Endothelial cell of umbilical vein (primary cell): ENCODE measurements around the gene HLA-DMA. TPM values are rescaled to one million over a fixed set of nuclear protein-coding genes. Genes with fewer than 3 reads are reported as not detected.

Experiments
- BruUV-seq: library from RNA; stranded (reverse); fragments of 400-500 nt; replicated peaks from 2 replicates; lab custom pipeline; 2021; lab: Mats Ljungman, UMichigan
- CTCF ChIA-PET: fragments of 300-600, 350-600 bp; sonication (Branson Sonifier 250); formaldehyde crosslinking; loops from one replicate; lab custom pipeline; 2021; ENCODE audit warnings: antibody characterized with exemption, inconsistent platforms; lab: Charles Lee
- POLR2A ChIA-PET: fragments of 300-600, 350-600 bp; sonication (Branson Sonifier 250); formaldehyde crosslinking; loops from one replicate; lab custom pipeline; 2021; ENCODE audit warnings: antibody characterized with exemption, inconsistent platforms; lab: Charles Lee
- DNase-seq: peaks from one replicate; pipeline ENCODE4 v3.0.0-alpha.2; 2011; ENCODE audit warnings: low read depth, low spot score
- FAIRE-seq: peaks from 2 replicates; lab custom pipeline; 2011; peaks lifted over from hg19 to GRCh38; lab: Jason Lieb, UNC
- H2AFZ ChIP-seq: 2 replicates; pipeline ENCODE4 v1.6.0; 2012; ENCODE audit warnings: low read depth, low read length, control low read depth, inconsistent platforms
- H3K27ac ChIP-seq: 2 replicates; pipeline ENCODE4 v1.5.1; 2011; ENCODE audit warnings: low read depth, mild to moderate bottlenecking, control low read depth, low read length, moderate library complexity; ENCODE audit not compliant: insufficient read depth
- H3K27me3 ChIP-seq, 2 experiments: 2 replicates each; pipeline versions ENCODE4 v1.6.0 to v1.6.1; 2011; ENCODE audit warnings: low read length in 2 of 2, mixed read lengths in 1 of 2; ENCODE audit not compliant: control insufficient read depth in 2 of 2, insufficient read depth in 2 of 2
- H3K36me3 ChIP-seq, 2 experiments: 2 replicates in 1 of 2; 3 replicates in 1 of 2; pipeline ENCODE4 v1.5.1; 2011; ENCODE audit warnings: low read length in 2 of 2, mild to moderate bottlenecking in 1 of 2, moderate library complexity in 1 of 2; ENCODE audit not compliant: control insufficient read depth in 2 of 2, insufficient read depth in 2 of 2; ENCODE audit errors: extremely low read depth in 1 of 2
- H3K4me1 ChIP-seq: 3 replicates; pipeline ENCODE4 v1.5.1; 2011; ENCODE audit warnings: mild to moderate bottlenecking, low read length; ENCODE audit not compliant: control insufficient read depth, insufficient read depth; ENCODE audit errors: extremely low read depth
- H3K4me2 ChIP-seq: 2 replicates; pipeline ENCODE4 v1.6.1; 2011; ENCODE audit warnings: low read length, control low read depth, mixed read lengths; ENCODE audit not compliant: insufficient read depth
- H3K4me3 ChIP-seq, 3 experiments: fragments of 200-600 bp in 1 of 3; sonication (generic), shearing (Covaris generic) in 1 of 3; replicated peaks in 1 of 3; 2 replicates each; pipeline ENCODE4 v1.5.1; 2011 to 2016; ENCODE audit warnings: control low read depth in 3 of 3, low read length in 3 of 3, mild to moderate bottlenecking in 2 of 3, inconsistent platforms in 1 of 3, low read depth in 1 of 3, moderate library complexity in 1 of 3; ENCODE audit not compliant: insufficient read depth in 1 of 3
- H3K79me2 ChIP-seq: 2 replicates; pipeline ENCODE4 v1.6.0; 2012; ENCODE audit warnings: low read length, inconsistent platforms; ENCODE audit not compliant: control insufficient read depth, insufficient read depth
- H3K9ac ChIP-seq: replicated peaks from 2 replicates; pipeline ENCODE3; 2011; ENCODE audit warnings: low read length, control low read depth; ENCODE audit not compliant: insufficient read depth; ENCODE audit errors: extremely low read depth
- H3K9me1 ChIP-seq: replicated peaks from 3 replicates; pipeline ENCODE4 v1.6.0; 2011; ENCODE audit warnings: mild to moderate bottlenecking, low read length; ENCODE audit not compliant: control insufficient read depth, insufficient read depth; ENCODE audit errors: extremely low read depth
- H3K9me3 ChIP-seq: replicated peaks from 2 replicates; pipeline ENCODE4 v1.5.1; 2012; ENCODE audit warnings: low read length, inconsistent platforms; ENCODE audit not compliant: control insufficient read depth, insufficient read depth
- H4K20me1 ChIP-seq: replicated peaks from 2 replicates; pipeline ENCODE3; 2011; ENCODE audit warnings: mild to moderate bottlenecking, low read length; ENCODE audit not compliant: control insufficient read depth, insufficient read depth; ENCODE audit errors: extremely low read depth
- EZH2 ChIP-seq: IDR thresholded peaks from 2 replicates; pipeline ENCODE4 v1.6.1; 2012; ENCODE audit warnings: borderline replicate concordance, low read depth, mild to moderate bottlenecking, moderate library complexity, low read length, inconsistent platforms; ENCODE audit not compliant: severe bottlenecking
- FOS ChIP-seq: IDR thresholded peaks from 2 replicates; pipeline ENCODE4 v1.6.1; 2011; ENCODE audit warnings: mild to moderate bottlenecking, low read length, moderate library complexity, borderline replicate concordance; ENCODE audit not compliant: insufficient read depth
- GATA2 ChIP-seq: IDR thresholded peaks from 2 replicates; pipeline ENCODE4 v1.7.0; 2011; ENCODE audit warnings: low read depth, mild to moderate bottlenecking, moderate library complexity, mixed read lengths, low read length; ENCODE audit not compliant: insufficient read length, insufficient read depth
- JUN ChIP-seq: IDR thresholded peaks from 2 replicates; pipeline ENCODE4 v1.6.1; 2011; ENCODE audit warnings: borderline replicate concordance, low read depth; ENCODE audit not compliant: insufficient read length, insufficient read depth
- MYC ChIP-seq: IDR thresholded peaks from one replicate; pipeline ENCODE4 v1.6.1; 2011; ENCODE audit warnings: mild to moderate bottlenecking, low read depth, low read length
- POLR2A ChIP-seq: IDR thresholded peaks from 2 replicates; pipeline ENCODE4 v1.6.1; 2012; ENCODE audit warnings: low read depth, mild to moderate bottlenecking, control low read depth, low read length
- POLR2AphosphoS5 ChIP-seq: IDR thresholded peaks from 2 replicates; pipeline ENCODE4 v1.6.1; 2012; ENCODE audit warnings: low read depth, mild to moderate bottlenecking, control low read depth, low read length, moderate library complexity; ENCODE audit not compliant: insufficient read depth
- dilution Hi-C: fragments of 300-500 bp; cut with MboI; formaldehyde crosslinking; loops from one replicate; pipeline ENCODE4 v1.15.0; 2019; ENCODE audit warnings: low sequenced_read_pairs; ENCODE audit not compliant: extremely low pct_ligation_motif_present
- intact Hi-C: fragments of 100-400 bp; cut with micrococcal nuclease; formaldehyde crosslinking; loops from one replicate; pipeline ENCODE4 v1.10.0; 2022
- polyA plus RNA-seq, 4 experiments: library from polyadenylated mRNA; depleted of rRNA in 3 of 4; stranded (reverse) in 3 of 4; unstranded in 1 of 4; fragments of >200 nt; gene quantifications; 2 replicates each; pipeline versions ENCODE4 v1.2.1 to v1.2.3, GENCODE V29; 2011 to 2012; ENCODE audit warnings: missing spikeins in 1 of 4
- total RNA-seq: library from RNA; stranded (reverse); gene quantifications from 2 replicates; pipeline ENCODE4 v1.2.3, GENCODE V29; 2021
- TF ChIP-seq, protein P1 (sequence below): IDR thresholded peaks from 2 replicates; pipeline ENCODE4 v1.6.1; 2011; ENCODE audit not compliant: insufficient read depth, insufficient read length
- TF ChIP-seq, protein P2 (sequence below), 2 donors: IDR thresholded peaks; 1 replicate in 1 of 2; 2 replicates in 1 of 2; pipeline ENCODE4 v1.5.1; 2011; ENCODE audit warnings: low read length in 2 of 2, mild to moderate bottlenecking in 2 of 2, moderate library complexity in 2 of 2, control low read depth in 1 of 2, inconsistent platforms in 1 of 2, low read depth in 1 of 2; ENCODE audit not compliant: insufficient read depth in 1 of 2; ENCODE audit errors: extremely low read depth in 1 of 2

The HLA-DMA gene
- total and polyA plus RNA-seq, 2 donors (not counting 3 experiments of a cell fraction or from before 2014, with no cell fraction given), result 1.2 to 7.7 TPM

DNA sequence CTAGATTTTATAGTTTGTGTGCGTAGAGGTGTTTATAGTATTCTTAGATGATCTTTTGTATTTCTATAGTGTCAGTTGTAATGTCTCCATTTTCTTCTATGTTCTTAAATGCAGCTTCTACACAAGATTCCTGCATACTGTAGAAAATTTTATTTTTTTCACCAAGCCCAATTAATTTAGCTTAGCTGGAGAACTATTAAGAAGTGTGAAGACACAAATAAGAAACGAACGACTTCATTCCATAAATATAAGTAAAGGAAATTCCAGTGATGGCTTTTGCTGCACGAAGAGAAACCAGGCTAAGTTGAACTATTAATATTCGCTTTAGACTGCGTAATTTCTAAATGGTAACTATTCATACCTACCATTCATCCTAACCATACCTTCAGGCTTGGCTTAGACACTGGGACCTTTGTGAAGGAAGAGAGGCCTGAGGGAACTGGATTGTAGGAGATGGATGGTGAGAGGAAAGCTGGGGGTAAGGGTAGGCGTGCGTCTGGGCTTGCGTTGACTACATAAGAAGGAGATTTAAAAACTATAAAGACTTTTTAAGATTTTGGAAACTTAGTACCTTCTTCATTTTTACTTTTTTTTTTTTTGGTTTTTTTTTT is 40.6 kb upstream of the HLA-DMA start:
- Histone ChIP-seq H3K9me1 (no peaks in the 10 kb centered on the region), H2AFZ (no peak overlapping the region), H3K36me3 (no peaks in the 10 kb centered on the region), H3K9me3 (no peaks in the 10 kb centered on the region), H3K27me3 (peaks cover 4 to 11% of the 10 kb centered on the region in 2 experiments), H4K20me1 (no peaks in the 10 kb centered on the region), H3K4me1 (peaks cover 11% of the 10 kb centered on the region), H3K9ac (no peak overlapping the region), H3K79me2 (no peaks in the 10 kb centered on the region), H3K27ac (no peak overlapping the region), H3K4me2 (peak overlapping the region; percentile 24), H3K4me3 (no peak overlapping the region)
- intact Hi-C loops (no loop called here), dilution Hi-C loops (no loop called here)
- FAIRE-seq, result no peak
- TF ChIP-seq MYC (no peak), FOS (no peak), GATA2 (no peak), POLR2A (no peak), JUN (no peak), EZH2 (no peak), POLR2AphosphoS5 (no peak)
- TF ChIP-seq, protein P1, sequence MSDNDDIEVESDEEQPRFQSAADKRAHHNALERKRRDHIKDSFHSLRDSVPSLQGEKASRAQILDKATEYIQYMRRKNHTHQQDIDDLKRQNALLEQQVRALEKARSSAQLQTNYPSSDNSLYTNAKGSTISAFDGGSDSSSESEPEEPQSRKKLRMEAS, result no peak
- TF ChIP-seq, protein P2, sequence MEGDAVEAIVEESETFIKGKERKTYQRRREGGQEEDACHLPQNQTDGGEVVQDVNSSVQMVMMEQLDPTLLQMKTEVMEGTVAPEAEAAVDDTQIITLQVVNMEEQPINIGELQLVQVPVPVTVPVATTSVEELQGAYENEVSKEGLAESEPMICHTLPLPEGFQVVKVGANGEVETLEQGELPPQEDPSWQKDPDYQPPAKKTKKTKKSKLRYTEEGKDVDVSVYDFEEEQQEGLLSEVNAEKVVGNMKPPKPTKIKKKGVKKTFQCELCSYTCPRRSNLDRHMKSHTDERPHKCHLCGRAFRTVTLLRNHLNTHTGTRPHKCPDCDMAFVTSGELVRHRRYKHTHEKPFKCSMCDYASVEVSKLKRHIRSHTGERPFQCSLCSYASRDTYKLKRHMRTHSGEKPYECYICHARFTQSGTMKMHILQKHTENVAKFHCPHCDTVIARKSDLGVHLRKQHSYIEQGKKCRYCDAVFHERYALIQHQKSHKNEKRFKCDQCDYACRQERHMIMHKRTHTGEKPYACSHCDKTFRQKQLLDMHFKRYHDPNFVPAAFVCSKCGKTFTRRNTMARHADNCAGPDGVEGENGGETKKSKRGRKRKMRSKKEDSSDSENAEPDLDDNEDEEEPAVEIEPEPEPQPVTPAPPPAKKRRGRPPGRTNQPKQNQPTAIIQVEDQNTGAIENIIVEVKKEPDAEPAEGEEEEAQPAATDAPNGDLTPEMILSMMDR (IDR thresholded peaks at IDR 0.05; ENCODE audit: extremely low read depth in 1 of 2, insufficient read depth in 1 of 2, low read depth in 1 of 2, low read length in 2 of 2), result no peak
- ChIA-PET CTCF (interaction anchor here (0.9 to 1.7 kb wide), 9 partner anchors 9 to 155 kb away, joined by 3 to 20 read pairs (median 5); partner anchors contain the start of gene TAP2), POLR2A (interaction anchor here (0.7 to 1.1 kb wide), 4 partner anchors 9 to 23 kb away, joined by 3 to 6 read pairs (median 4); no protein-coding TSS in a partner anchor)
- peak; percentile 56 for DNase-seq
- BruUV-seq, result no TSS peak
